Activated naive CD4-positive, alpha-beta T cell treated with anti-CD3 and anti-CD28 coated beads, Interleukin-2, amount 10 ng/mL, durations not matched to agents 7 days and 5 days (primary cell): ENCODE results near the gene TNRC6B.

ENCODE experiments used
- CTCF ChIA-PET: fragments of 350-600 bp; sonication (Branson Sonifier 250); formaldehyde crosslinking; loops from one replicate; lab custom pipeline; 2021; ENCODE audit warnings: antibody characterized with exemption; lab: Charles Lee
- DNase-seq: peaks from one replicate; pipeline ENCODE4 v3.0.0-alpha.2; 2020
- H3K27ac Mint-ChIP-seq: one replicate; pipeline ENCODE4 v1.8.0; 2021; ENCODE audit warnings: mild to moderate bottlenecking, moderate library complexity, mixed read lengths
- H3K27me3 Mint-ChIP-seq: one replicate; pipeline ENCODE4 v1.8.0; 2021; ENCODE audit warnings: mild to moderate bottlenecking, mixed read lengths
- H3K36me3 Mint-ChIP-seq: one replicate; pipeline ENCODE4 v1.8.0; 2021; ENCODE audit warnings: mixed read lengths
- H3K4me1 Mint-ChIP-seq: one replicate; pipeline ENCODE4 v1.8.0; 2021; ENCODE audit warnings: mixed read lengths
- H3K4me3 Mint-ChIP-seq: one replicate; pipeline ENCODE4 v1.8.0; 2021; ENCODE audit warnings: mild to moderate bottlenecking, moderate library complexity, mixed read lengths
- H3K9me3 Mint-ChIP-seq: one replicate; pipeline ENCODE4 v1.8.0; 2021; ENCODE audit warnings: mixed read lengths

The TNRC6B gene

GRCh38 chr22:40279017-40279416, 101.3 kb downstream of the TNRC6B start:
- peak overlapping the region; percentile 71 for H3K27ac Mint-ChIP-seq
- no peaks in the 10 kb centered on the region for H3K9me3 Mint-ChIP-seq
- peaks cover 59% of the 10 kb centered on the region for H3K4me1 Mint-ChIP-seq
- H3K4me3 Mint-ChIP-seq: no peak overlapping the region
- DNase-seq: no peak
- peaks cover 63% of the 10 kb centered on the region for H3K36me3 Mint-ChIP-seq
- CTCF ChIA-PET: interaction anchor here (2.4 kb wide), 1 partner anchor 69 kb away, joined by 10 read pairs; no protein-coding TSS in a partner anchor
- H3K27me3 Mint-ChIP-seq: no peaks in the 10 kb centered on the region

GRCh38 chr22:40281717-40282116, 104.0 kb downstream of the TNRC6B start:
- H3K36me3 Mint-ChIP-seq: peaks cover 72% of the 10 kb centered on the region

GRCh38 chr22:40285513-40285912, 107.8 kb downstream of the TNRC6B start:
- H3K27me3 Mint-ChIP-seq: no peaks in the 10 kb centered on the region
- no peaks in the 10 kb centered on the region for H3K9me3 Mint-ChIP-seq
- no peak overlapping the region for H3K4me3 Mint-ChIP-seq
- no peak overlapping the region for H3K27ac Mint-ChIP-seq
- DNase-seq: no peak
- peaks cover 45% of the 10 kb centered on the region for H3K4me1 Mint-ChIP-seq
- peaks cover 63% of the 10 kb centered on the region for H3K36me3 Mint-ChIP-seq
- CTCF ChIA-PET: interaction anchor here (1.5 kb wide), 1 partner anchor 62 kb away, joined by 8 read pairs; no protein-coding TSS in a partner anchor

More at GRCh38 chr22:40281717-40282116, 104.0 kb downstream of the TNRC6B start:
- DNase-seq: no peak
- CTCF ChIA-PET: no interaction called here
- Mint-ChIP-seq H3K27me3 (no peaks in the 10 kb centered on the region), H3K27ac (no peak overlapping the region), H3K4me1 (peaks cover 45% of the 10 kb centered on the region), H3K9me3 (no peaks in the 10 kb centered on the region), H3K4me3 (no peak overlapping the region)

- CTCF ChIA-PET: interaction anchor here (2.0 to 2.2 kb wide), 2 partner anchors 55 to 58 kb away, joined by 5 to 8 read pairs; no protein-coding TSS in a partner anchor
- Mint-ChIP-seq H3K9me3 (no peaks in the 10 kb centered on the region), H3K27ac (peak overlapping the region; percentile 92), H3K4me1 (peaks cover 57% of the 10 kb centered on the region), H3K27me3 (no peaks in the 10 kb centered on the region), H3K4me3 (peak overlapping the region; percentile 46), H3K36me3 (peaks cover 58% of the 10 kb centered on the region)
- DNase-seq: peak; percentile 77
Measured at GRCh38 chr22:40289991-40290459, 112.3 kb downstream of the TNRC6B start.

- Mint-ChIP-seq H3K27ac (peak overlapping the region; percentile 92), H3K27me3 (no peaks in the 10 kb centered on the region), H3K36me3 (peaks cover 59% of the 10 kb centered on the region), H3K4me3 (peak overlapping the region; percentile 46), H3K4me1 (peaks cover 55% of the 10 kb centered on the region), H3K9me3 (no peaks in the 10 kb centered on the region)
- CTCF ChIA-PET: interaction anchor here (2.0 to 2.2 kb wide), 2 partner anchors 55 to 57 kb away, joined by 5 to 8 read pairs; no protein-coding TSS in a partner anchor
- DNase-seq: no peak
Measured at GRCh38 chr22:40290516-40290915, 112.8 kb downstream of the TNRC6B start.

GRCh38 chr22:40294696-40295095, 117.0 kb downstream of the TNRC6B start:
- H3K27ac Mint-ChIP-seq: peak overlapping the region; percentile 58
- no peaks in the 10 kb centered on the region for H3K9me3 Mint-ChIP-seq
- H3K36me3 Mint-ChIP-seq: peaks cover 52% of the 10 kb centered on the region
- H3K27me3 Mint-ChIP-seq: no peaks in the 10 kb centered on the region
- no peak for DNase-seq
- no peak overlapping the region for H3K4me3 Mint-ChIP-seq
- peaks cover 39% of the 10 kb centered on the region for H3K4me1 Mint-ChIP-seq
- CTCF ChIA-PET: no interaction called here

GRCh38 chr22:40300316-40300715, 122.6 kb downstream of the TNRC6B start:
- Mint-ChIP-seq H3K27ac (no peak overlapping the region), H3K4me3 (no peak overlapping the region), H3K9me3 (no peaks in the 10 kb centered on the region), H3K36me3 (peaks cover 51% of the 10 kb centered on the region), H3K4me1 (peaks cover 31% of the 10 kb centered on the region), H3K27me3 (no peaks in the 10 kb centered on the region)
- DNase-seq: no peak
- CTCF ChIA-PET: interaction anchor here (1.1 kb wide), 1 partner anchor 24 kb away, joined by 3 read pairs; no protein-coding TSS in a partner anchor

GRCh38 chr22:40300884-40301672, 123.4 kb downstream of the TNRC6B start:
- CTCF ChIA-PET: interaction anchor here (1.1 kb wide), 1 partner anchor 23 kb away, joined by 3 read pairs; no protein-coding TSS in a partner anchor
- H3K4me3 Mint-ChIP-seq: no peak overlapping the region

GRCh38 chr22:40302149-40302548, 124.4 kb downstream of the TNRC6B start:
- CTCF ChIA-PET: no interaction called here
- DNase-seq: no peak
- Mint-ChIP-seq H3K36me3 (peaks cover 44% of the 10 kb centered on the region), H3K4me3 (no peak overlapping the region), H3K9me3 (no peaks in the 10 kb centered on the region), H3K27me3 (no peaks in the 10 kb centered on the region), H3K4me1 (peaks cover 30% of the 10 kb centered on the region), H3K27ac (no peak overlapping the region)

More at GRCh38 chr22:40300884-40301672, 123.4 kb downstream of the TNRC6B start:
- DNase-seq: no peak
- H3K4me1 Mint-ChIP-seq: peaks cover 30% of the 10 kb centered on the region
- H3K36me3 Mint-ChIP-seq: peaks cover 49% of the 10 kb centered on the region
- H3K9me3 Mint-ChIP-seq: no peaks in the 10 kb centered on the region
- peak overlapping the region; percentile 58 for H3K27ac Mint-ChIP-seq
- no peaks in the 10 kb centered on the region for H3K27me3 Mint-ChIP-seq

- Mint-ChIP-seq H3K27me3 (no peaks in the 10 kb centered on the region), H3K9me3 (no peaks in the 10 kb centered on the region), H3K4me1 (peaks cover 44% of the 10 kb centered on the region), H3K4me3 (no peak overlapping the region), H3K36me3 (peaks cover 63% of the 10 kb centered on the region), H3K27ac (peak overlapping the region; percentile 33)
- CTCF ChIA-PET: no interaction called here
- no peak for DNase-seq
Measured at GRCh38 chr22:40305625-40306024, 127.9 kb downstream of the TNRC6B start.

GRCh38 chr22:40308999-40309573, 131.4 kb downstream of the TNRC6B start:
- Mint-ChIP-seq H3K4me3 (no peak overlapping the region), H3K27me3 (no peaks in the 10 kb centered on the region), H3K4me1 (peaks cover 29% of the 10 kb centered on the region), H3K9me3 (no peaks in the 10 kb centered on the region), H3K27ac (peak overlapping the region; percentile 86), H3K36me3 (peaks cover 68% of the 10 kb centered on the region)
- no peak for DNase-seq
- CTCF ChIA-PET: no interaction called here

- peaks cover 70% of the 10 kb centered on the region for H3K36me3 Mint-ChIP-seq
- no peak for DNase-seq
- CTCF ChIA-PET: no interaction called here
Measured at GRCh38 chr22:40309631-40310030, 131.9 kb downstream of the TNRC6B start.

GRCh38 chr22:40310081-40310767, 132.5 kb downstream of the TNRC6B start:
- no peaks in the 10 kb centered on the region for H3K27me3 Mint-ChIP-seq
- DNase-seq: no peak
- peaks cover 30% of the 10 kb centered on the region for H3K4me1 Mint-ChIP-seq
- peaks cover 73% of the 10 kb centered on the region for H3K36me3 Mint-ChIP-seq
- no peak overlapping the region for H3K27ac Mint-ChIP-seq
- no peak overlapping the region for H3K4me3 Mint-ChIP-seq
- no peaks in the 10 kb centered on the region for H3K9me3 Mint-ChIP-seq
- CTCF ChIA-PET: no interaction called here

More at GRCh38 chr22:40309631-40310030, 131.9 kb downstream of the TNRC6B start:
- H3K9me3 Mint-ChIP-seq: no peaks in the 10 kb centered on the region
- no peak overlapping the region for H3K27ac Mint-ChIP-seq
- no peak overlapping the region for H3K4me3 Mint-ChIP-seq
- H3K4me1 Mint-ChIP-seq: peaks cover 28% of the 10 kb centered on the region
- no peaks in the 10 kb centered on the region for H3K27me3 Mint-ChIP-seq

GRCh38 chr22:40310768-40311120, 133.0 kb downstream of the TNRC6B start:
- H3K27ac Mint-ChIP-seq: no peak overlapping the region
- no peak overlapping the region for H3K4me3 Mint-ChIP-seq
- H3K4me1 Mint-ChIP-seq: peaks cover 30% of the 10 kb centered on the region
- no peaks in the 10 kb centered on the region for H3K9me3 Mint-ChIP-seq
- H3K36me3 Mint-ChIP-seq: peaks cover 73% of the 10 kb centered on the region
- H3K27me3 Mint-ChIP-seq: no peaks in the 10 kb centered on the region
- no peak for DNase-seq
- CTCF ChIA-PET: no interaction called here
